NB4 (cell line): ENCODE results near the gene DSP.

Experiments
- CTCF ChIP-seq: IDR thresholded peaks from one replicate; pipeline ENCODE4 v1.5.1; 2012; ENCODE audit warnings: low read depth, low read length
- MAX ChIP-seq: IDR thresholded peaks from 2 replicates; pipeline ENCODE4 v1.6.1; 2011; ENCODE audit warnings: low read depth, low read length
- MYC ChIP-seq: IDR thresholded peaks from 2 replicates; pipeline ENCODE4 v1.6.1; 2011; ENCODE audit warnings: low read depth, low read length
- POLR2A ChIP-seq: IDR thresholded peaks from 2 replicates; pipeline ENCODE4 v1.6.1; 2011; ENCODE audit warnings: mild to moderate bottlenecking; ENCODE audit not compliant: insufficient read length; ENCODE audit errors: extremely low read depth

- TF ChIP-seq CTCF, result no peak
- TF ChIP-seq POLR2A, result no peak
- TF ChIP-seq MAX, result no peak
- TF ChIP-seq MYC, result no peak
These were observed 43.9 kb downstream of the DSP start for GRCh38 chr6:7585287-7585930.
